ENCODE measurements around the gene MAN2A2. TPM values are rescaled to one million over a fixed set of nuclear protein-coding genes. Genes with fewer than 3 reads are reported as not detected.

MAN2A2 gene
- total and polyA plus RNA-seq, 9 of the 15 experiments (the other 6 are each of a cell fraction or from before 2014, with no cell fraction given), result 7.3 to 151 (median 43.4) TPM

GRCh38 chr15:90891346-90891949 is 11.7 kb upstream of the MAN2A2 start (continued):
- TF ChIP-seq TSC22D4 (tag; IDR thresholded peaks at IDR 0.05) (no peak), RBM34 (IDR thresholded peaks at IDR 0.05; ENCODE audit: borderline replicate concordance, insufficient read depth, low read length) (no peak), ZNF699 (CRISPR knock-in tag; IDR thresholded peaks at IDR 0.05; ENCODE audit: insufficient replicate concordance) (no peak), GATAD2B (IDR thresholded peaks at IDR 0.05; ENCODE audit: borderline replicate concordance) (no peak)

- no TSS peak for BruUV-seq (replicated peaks)
- Histone ChIP-seq H3K9ac (ENCODE audit: insufficient read depth in 1 of 2, low read depth in 2 of 2, low read length in 2 of 2) (peak overlapping the region in 1 of 2 experiments; percentile 65; a peak in 2 of 4 replicates), H3K4me1 (replicated peaks in 1 of 2; ENCODE audit: control insufficient read depth in 2 of 2, insufficient read depth in 2 of 2, low read length in 2 of 2) (peaks cover 15 to 55% of the 10 kb centered on the region in 2 experiments), H3K4me2 (ENCODE audit: insufficient read depth, low read length) (no peak overlapping the region), H3K79me2 (ENCODE audit: control insufficient read depth, insufficient read depth, low read length) (no peaks in the 10 kb centered on the region), H3K9me3 (replicated peaks; ENCODE audit: control insufficient read depth, insufficient read depth, low read depth, low read length) (no peaks in the 10 kb centered on the region), H3K36me3 (ENCODE audit: control insufficient read depth, insufficient read depth, low read length) (no peaks in the 10 kb centered on the region; the same call in 2 of the 3 replicates), H3K27ac (ENCODE audit: extremely low read depth, low read depth, low read length) (no peak overlapping the region), H3K27me3 (ENCODE audit: control insufficient read depth in 2 of 2, insufficient read depth in 2 of 2, low read length in 2 of 2) (no peaks in the 10 kb centered on the region), H3K9me1 (ENCODE audit: control insufficient read depth, insufficient read depth, low read length) (no peaks in the 10 kb centered on the region), H2AFZ (ENCODE audit: low read depth, low read length) (no peak overlapping the region), H4K20me1 (replicated peaks; ENCODE audit: control insufficient read depth, insufficient read depth, low read length) (no peaks in the 10 kb centered on the region), H3K4me3 (no peak overlapping the region)
- TF ChIP-seq POLR2B (IDR thresholded peaks at IDR 0.05; ENCODE audit: low read depth, partially characterized antibody) (no peak), ATF3 (IDR thresholded peaks at IDR 0.05) (no peak), ATF3 (CRISPR knock-in tag; conservative IDR thresholded peaks at IDR 0.05) (no peak), ZBTB33 (CRISPR knock-in tag; IDR thresholded peaks at IDR 0.05) (0 out of 2 replicates have a peak, but pooled peaks have one; percentile 17)
- intact Hi-C loops (cut with micrococcal nuclease), result no loop called here
- 76% methylated on average over 5 of the region's 11 CpGs for WGBS (ENCODE audit: insufficient coverage, low coverage, missing lambda C conversion rate)
- no peak for ATAC-seq
- CTCF ChIA-PET (ENCODE audit: low intra/inter-chr PET ratio), result no interaction called here
- POLR2A ChIA-PET, result no interaction called here
- FAIRE-seq, result no peak
- in situ Hi-C loops (cut with MboI), result no loop called here
- no peak for DNase-seq (ENCODE audit: extremely low read depth in 1 of 4, low spot score in 3 of 4)
Observed at GRCh38 chr15:90892023-90892422, 11.1 kb upstream of the MAN2A2 start.
